GM12864 (cell line): ENCODE results near the gene LRRC58.
"Not testable (repeated sequence)": the region's sequence is repeated elsewhere in the genome, so short reads cannot be mapped to it uniquely, and the experiment has no call there.

ENCODE experiments used
- DNase-seq: peaks from one replicate; pipeline ENCODE4 v3.0.0-alpha.2; 2011; ENCODE audit warnings: low read depth
- H3K4me3 ChIP-seq: 2 replicates; pipeline ENCODE4 v1.5.1; 2011; ENCODE audit warnings: mild to moderate bottlenecking, low read depth, low read length, control low read depth
- TF ChIP-seq, protein P1 (sequence below): IDR thresholded peaks from 2 replicates; pipeline ENCODE4 v1.5.1; 2011; ENCODE audit warnings: low read depth, mild to moderate bottlenecking, moderate library complexity, low read length, control low read depth, inconsistent platforms; ENCODE audit errors: missing control alignments

The LRRC58 gene

DNA sequence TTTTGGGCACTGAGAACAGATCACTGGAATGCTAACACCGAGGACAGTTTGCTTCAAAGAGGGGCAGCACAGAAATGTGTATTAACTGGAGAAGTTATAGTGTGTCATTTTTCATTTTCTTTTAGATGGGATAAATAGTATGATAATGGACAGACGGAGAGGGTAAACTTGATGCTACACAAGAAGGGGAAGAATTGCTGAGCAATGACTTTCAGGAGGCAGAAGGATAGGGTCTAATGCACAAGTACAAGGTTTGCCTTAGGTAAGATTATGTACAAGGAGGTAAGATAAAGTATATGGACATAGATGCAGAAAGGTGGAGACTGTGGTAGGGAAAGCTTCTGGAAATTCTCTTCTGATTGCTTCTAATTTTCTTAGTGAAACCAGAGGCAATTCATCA is 32.3 kb upstream of the LRRC58 start:
- no peak for DNase-seq
- no peak overlapping the region for H3K4me3 ChIP-seq
- TF ChIP-seq, protein P1, sequence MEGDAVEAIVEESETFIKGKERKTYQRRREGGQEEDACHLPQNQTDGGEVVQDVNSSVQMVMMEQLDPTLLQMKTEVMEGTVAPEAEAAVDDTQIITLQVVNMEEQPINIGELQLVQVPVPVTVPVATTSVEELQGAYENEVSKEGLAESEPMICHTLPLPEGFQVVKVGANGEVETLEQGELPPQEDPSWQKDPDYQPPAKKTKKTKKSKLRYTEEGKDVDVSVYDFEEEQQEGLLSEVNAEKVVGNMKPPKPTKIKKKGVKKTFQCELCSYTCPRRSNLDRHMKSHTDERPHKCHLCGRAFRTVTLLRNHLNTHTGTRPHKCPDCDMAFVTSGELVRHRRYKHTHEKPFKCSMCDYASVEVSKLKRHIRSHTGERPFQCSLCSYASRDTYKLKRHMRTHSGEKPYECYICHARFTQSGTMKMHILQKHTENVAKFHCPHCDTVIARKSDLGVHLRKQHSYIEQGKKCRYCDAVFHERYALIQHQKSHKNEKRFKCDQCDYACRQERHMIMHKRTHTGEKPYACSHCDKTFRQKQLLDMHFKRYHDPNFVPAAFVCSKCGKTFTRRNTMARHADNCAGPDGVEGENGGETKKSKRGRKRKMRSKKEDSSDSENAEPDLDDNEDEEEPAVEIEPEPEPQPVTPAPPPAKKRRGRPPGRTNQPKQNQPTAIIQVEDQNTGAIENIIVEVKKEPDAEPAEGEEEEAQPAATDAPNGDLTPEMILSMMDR: no peak

DNA sequence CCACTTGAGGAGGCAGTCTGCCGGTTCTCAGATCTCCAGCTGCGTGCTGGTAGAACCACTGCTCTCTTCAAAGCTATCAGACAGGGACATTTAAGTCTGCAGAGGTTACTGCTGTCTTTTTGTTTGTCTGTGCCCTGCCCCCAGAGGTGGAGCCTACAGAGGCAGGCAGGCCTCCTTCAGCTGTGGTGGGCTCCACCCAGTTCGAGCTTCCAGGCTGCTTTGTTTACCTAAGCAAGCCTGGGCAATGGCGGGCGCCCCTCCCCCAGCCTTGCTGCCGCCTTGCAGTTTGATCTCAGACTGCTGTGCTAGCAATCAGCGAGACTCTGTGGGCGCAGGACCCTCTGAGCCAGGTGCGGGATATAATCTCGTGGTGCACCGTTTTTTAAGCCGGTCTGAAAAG is 28.8 kb upstream of the LRRC58 start:
- H3K4me3 ChIP-seq, DNase-seq: not testable (repeated sequence)

DNA sequence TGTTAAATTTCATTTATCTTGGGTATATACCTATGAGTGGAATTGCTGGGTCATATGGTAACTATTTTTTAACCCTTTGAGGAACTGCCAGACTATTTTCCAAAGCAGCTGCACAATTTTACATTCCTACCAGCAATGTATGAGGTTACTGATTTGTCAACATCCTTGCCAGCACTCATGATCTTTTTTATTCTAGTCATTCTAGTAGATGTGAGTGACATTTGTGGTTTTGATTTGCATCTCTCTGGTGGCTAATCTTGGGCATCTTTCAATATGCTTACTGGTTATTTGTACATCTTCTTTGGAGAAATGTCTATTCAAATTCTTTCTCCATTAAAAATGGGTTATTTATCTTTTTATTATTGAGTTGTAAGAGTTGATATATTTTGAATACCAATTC is 21.3 kb upstream of the LRRC58 start:
- TF ChIP-seq, protein P1: no peak
- no peak for DNase-seq
- no peak overlapping the region for H3K4me3 ChIP-seq

DNA sequence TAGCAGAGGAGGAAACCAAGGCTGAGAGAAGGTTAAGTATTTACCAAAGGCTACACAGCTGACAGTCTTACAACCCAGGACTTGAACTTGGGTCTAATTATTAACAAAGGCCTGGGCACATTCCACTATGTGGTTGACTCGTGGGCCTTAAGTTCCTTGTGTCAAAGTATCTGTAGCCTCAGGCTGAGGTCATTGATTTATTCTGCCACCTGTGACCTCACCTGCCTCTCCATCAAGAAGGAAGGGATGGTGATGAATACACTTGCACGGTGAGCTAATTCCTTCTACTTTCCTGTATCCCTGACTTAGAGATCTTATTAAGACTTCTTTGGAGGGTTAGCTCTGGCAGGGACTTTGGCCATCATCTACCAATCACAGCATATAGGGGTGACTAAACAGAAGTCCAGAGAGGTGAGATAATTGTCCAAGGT is 19.9 kb upstream of the LRRC58 start:
- no peak for DNase-seq
- no peak overlapping the region for H3K4me3 ChIP-seq
- TF ChIP-seq, protein P1: no peak

DNA sequence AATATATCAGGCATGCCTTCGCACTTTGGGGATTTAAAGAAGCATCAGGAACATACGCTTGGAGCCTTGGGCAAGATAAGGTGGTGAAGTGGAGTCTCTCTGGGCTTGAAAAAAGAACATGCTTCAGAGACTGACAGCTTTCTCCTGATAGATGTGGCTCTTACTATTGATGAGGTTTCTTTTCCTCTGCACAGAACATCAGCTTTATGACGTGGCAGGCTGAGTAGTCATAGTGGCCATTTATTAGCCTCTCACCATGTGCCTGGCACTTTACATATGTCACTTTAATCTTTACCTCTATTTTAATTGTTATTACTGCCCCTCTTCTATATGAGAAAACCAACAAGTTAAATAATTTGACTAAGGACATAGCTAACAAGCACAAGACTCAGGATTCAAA is 19.0 kb upstream of the LRRC58 start:
- TF ChIP-seq, protein P1: no peak
- H3K4me3 ChIP-seq: no peak overlapping the region
- DNase-seq: no peak

DNA sequence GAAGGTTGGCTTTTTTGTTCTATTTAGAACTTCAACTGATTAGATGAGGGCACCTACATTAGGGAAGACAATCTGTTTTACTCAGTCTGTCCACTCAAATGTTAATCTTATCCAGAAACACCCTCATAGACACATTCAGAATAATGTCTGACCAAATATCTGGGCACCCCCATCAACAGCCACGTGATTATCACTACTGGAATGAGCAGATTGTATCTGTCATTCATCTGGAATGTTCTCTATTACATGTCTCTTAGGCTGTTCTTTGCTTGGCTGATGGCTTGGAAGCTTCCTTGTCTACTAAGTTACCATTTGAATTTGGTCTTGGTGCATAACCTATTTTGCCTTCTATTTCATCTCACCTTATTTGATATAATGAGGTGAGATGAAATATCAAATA is 15.7 kb upstream of the LRRC58 start:
- no peak for DNase-seq
- TF ChIP-seq, protein P1: no peak

DNA sequence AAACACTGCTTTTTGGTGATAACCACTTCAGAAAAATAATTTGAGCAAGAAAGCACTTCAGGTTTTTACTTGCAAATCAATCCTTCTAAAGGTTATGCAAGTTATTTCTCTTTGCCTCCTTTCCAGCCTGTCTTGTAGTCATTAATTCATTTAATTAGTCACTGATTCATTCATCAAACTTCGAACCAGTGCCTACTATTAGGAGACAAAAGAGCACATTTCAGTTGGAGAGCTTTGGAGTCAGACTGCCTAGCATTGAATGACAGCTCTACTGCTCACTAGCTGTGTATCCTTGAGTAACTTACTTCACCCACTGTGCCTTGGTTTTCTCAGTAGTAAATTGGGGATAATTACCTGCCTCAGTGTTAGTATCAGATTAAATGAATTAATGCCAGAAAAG is 14.9 kb upstream of the LRRC58 start:
- DNase-seq: no peak
- H3K4me3 ChIP-seq: no peak overlapping the region
- TF ChIP-seq, protein P1: no peak

More for the DNA sequence above, 15.7 kb upstream of the LRRC58 start:
- no peak overlapping the region for H3K4me3 ChIP-seq

DNA sequence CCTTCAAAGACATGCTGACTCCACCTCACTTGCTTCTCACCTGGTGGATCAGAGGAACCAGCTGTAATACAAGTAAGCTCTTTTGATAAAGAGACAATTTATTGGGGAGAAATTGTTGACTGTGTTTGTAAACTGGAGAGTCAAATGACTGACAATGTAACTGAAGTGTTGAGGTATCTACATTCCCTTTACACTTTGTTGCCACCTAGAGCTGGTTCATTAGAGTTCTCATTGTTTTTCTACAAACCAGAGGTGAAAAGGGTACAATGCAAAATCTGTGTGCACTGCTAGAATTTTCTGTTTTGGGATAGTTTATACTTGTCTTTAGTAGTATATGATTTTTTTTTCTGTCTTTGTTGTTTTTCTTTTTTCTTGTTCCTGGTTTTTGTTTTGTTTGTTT is 8.7 kb upstream of the LRRC58 start:
- no peak for DNase-seq
- H3K4me3 ChIP-seq: no peak overlapping the region
- TF ChIP-seq, protein P1: no peak
